ENCODE results near the gene CACYBP. TPM values are rescaled to one million over a fixed set of nuclear protein-coding genes. Genes with fewer than 3 reads are reported as not detected.

Gene CACYBP
- total RNA-seq, 2 experiments from 2014 or later = 209 to 215 TPM

DNA sequence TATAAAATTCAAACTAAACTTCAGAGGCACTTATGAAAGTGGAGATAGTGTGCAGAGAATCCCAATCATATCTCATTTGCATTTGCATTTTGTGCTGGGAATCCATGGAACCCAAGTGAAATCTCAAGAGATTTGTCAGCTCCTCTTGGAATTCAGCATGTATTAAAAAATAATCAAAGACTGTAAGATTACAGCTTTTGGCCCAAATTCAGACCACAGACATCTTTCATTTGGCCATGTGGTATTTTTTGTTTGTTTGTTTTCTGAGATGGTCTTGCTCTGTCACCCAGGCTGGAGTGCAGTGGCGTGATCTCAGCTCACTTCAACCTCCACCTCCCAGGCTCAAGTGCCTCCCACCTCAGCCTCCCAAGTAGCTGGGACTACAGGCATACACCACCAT, 3.8 kb upstream of the CACYBP start:
- peaks cover 24% of the 10 kb centered on the region for H3K36me3 Mint-ChIP-seq (ENCODE audit: low read depth)
- H3K27ac Mint-ChIP-seq = no peak overlapping the region
- POLR2A ChIA-PET = interaction anchor here (1.3 to 1.7 kb wide), 2 partner anchors 27 to 196 kb away, joined by 4 read pairs; no protein-coding TSS in a partner anchor
- no peak overlapping the region for H3K4me3 Mint-ChIP-seq
- H3K27me3 Mint-ChIP-seq (ENCODE audit: low read depth) = no peaks in the 10 kb centered on the region
- DNase-seq (no peak), ATAC-seq (no peak)
- peaks cover 18% of the 10 kb centered on the region for H3K4me1 Mint-ChIP-seq (ENCODE audit: low read depth)
- CTCF ChIA-PET = interaction anchor here (1.1 to 6.1 kb wide), 2 partner anchors 11 to 733 kb away, joined by 5 to 57 read pairs; no protein-coding TSS in a partner anchor
- H3K9me3 Mint-ChIP-seq (ENCODE audit: insufficient read depth) = no peaks in the 10 kb centered on the region

DNA sequence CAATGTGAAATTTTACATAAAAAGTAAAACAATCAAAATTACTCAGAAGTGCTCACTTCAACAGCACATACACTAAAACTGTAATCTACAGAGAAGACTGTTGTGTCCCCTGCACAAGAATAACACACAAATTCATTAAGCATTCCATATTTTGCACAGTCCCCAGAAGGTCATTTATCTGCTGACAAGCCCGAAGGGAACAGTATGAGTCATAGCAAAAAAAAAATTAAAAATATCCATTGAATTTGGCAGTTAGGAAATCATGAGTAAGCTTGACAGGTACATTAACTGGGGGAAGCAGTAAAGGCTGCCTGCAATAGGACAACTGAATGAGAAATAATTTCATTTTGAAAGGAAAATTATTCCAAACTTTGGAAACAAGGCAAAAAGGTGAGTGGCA, 3.3 kb upstream of the CACYBP start:
- POLR2A ChIA-PET = interaction anchor here (0.7 to 3.7 kb wide), 3 partner anchors 11 to 27 kb away, joined by 3 to 30 read pairs (median 4); partner anchors contain the start of gene MRPS14
- no peak for ATAC-seq
- peaks cover 27% of the 10 kb centered on the region for H3K36me3 Mint-ChIP-seq (ENCODE audit: low read depth)
- DNase-seq = no peak
- no peak overlapping the region for H3K4me3 Mint-ChIP-seq
- peaks cover 21% of the 10 kb centered on the region for H3K4me1 Mint-ChIP-seq (ENCODE audit: low read depth)
- no peaks in the 10 kb centered on the region for H3K9me3 Mint-ChIP-seq (ENCODE audit: insufficient read depth)
- CTCF ChIA-PET = interaction anchor here (1.1 to 6.1 kb wide), 3 partner anchors 12 to 734 kb away, joined by 5 to 57 read pairs (median 13); no protein-coding TSS in a partner anchor
- no peaks in the 10 kb centered on the region for H3K27me3 Mint-ChIP-seq (ENCODE audit: low read depth)
- H3K27ac Mint-ChIP-seq = no peak overlapping the region

DNA sequence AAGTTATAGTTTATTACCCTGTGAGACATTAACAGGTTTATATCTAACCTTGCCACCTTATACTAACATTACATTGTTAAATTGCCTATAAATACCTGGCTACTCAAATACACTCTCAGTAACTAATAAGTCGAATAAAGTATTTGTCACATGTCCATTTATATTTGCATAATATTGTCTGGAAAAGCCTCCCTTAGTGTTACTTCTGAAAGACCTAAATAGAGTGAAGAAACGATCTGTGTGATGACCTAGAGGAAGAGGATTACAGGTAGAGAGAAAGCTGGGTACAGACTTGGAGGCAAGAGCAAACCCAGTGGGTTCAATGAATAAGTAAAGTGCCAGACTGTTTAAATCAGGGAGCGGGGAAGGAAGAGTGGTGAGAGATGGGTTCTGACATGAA, 2.7 kb upstream of the CACYBP start:
- Mint-ChIP-seq H3K4me1 (ENCODE audit: low read depth) (peaks cover 26% of the 10 kb centered on the region), H3K27ac (no peak overlapping the region), H3K9me3 (ENCODE audit: insufficient read depth) (no peaks in the 10 kb centered on the region), H3K27me3 (ENCODE audit: low read depth) (no peaks in the 10 kb centered on the region), H3K36me3 (ENCODE audit: low read depth) (peaks cover 28% of the 10 kb centered on the region), H3K4me3 (no peak overlapping the region)
- ChIA-PET POLR2A (interaction anchor here (0.7 to 4.1 kb wide), 3 partner anchors 12 to 29 kb away, joined by 3 to 69 read pairs (median 30); partner anchors contain the start of gene MRPS14), CTCF (interaction anchor here (1.2 to 6.1 kb wide), 4 partner anchors 12 to 735 kb away, joined by 3 to 57 read pairs (median 8); no protein-coding TSS in a partner anchor)
- ATAC-seq (no peak), DNase-seq (no peak)

- H3K4me1 Mint-ChIP-seq (ENCODE audit: low read depth) = peaks cover 39% of the 10 kb centered on the region
- H3K36me3 Mint-ChIP-seq (ENCODE audit: low read depth) = peaks cover 35% of the 10 kb centered on the region
- ChIA-PET CTCF (interaction anchor here (0.6 to 6.1 kb wide), 39 partner anchors 8 to 740 kb away, joined by 3 to 57 read pairs (median 3); partner anchors contain the start of gene MRPS14), POLR2A (interaction anchor here (0.6 to 4.2 kb wide), 21 partner anchors 9 to 1130 kb away, joined by 3 to 69 read pairs (median 5); partner anchors contain the start of genes MRPS14 and ZBTB37)
- H3K27me3 Mint-ChIP-seq (ENCODE audit: low read depth) = no peaks in the 10 kb centered on the region
- H3K27ac Mint-ChIP-seq = no peak overlapping the region
- ATAC-seq (peak; percentile 8), DNase-seq (peak; percentile 73)
- H3K4me3 Mint-ChIP-seq = no peak overlapping the region
- no peaks in the 10 kb centered on the region for H3K9me3 Mint-ChIP-seq (ENCODE audit: insufficient read depth)
Measured at GRCh38 chr1:174998569-174999215, 1.1 kb upstream of the CACYBP start.

GRCh38 chr1:174999216-174999935, 371 bp upstream of the CACYBP start:
- Mint-ChIP-seq H3K4me1 (ENCODE audit: low read depth) (peaks cover 42% of the 10 kb centered on the region), H3K27me3 (ENCODE audit: low read depth) (no peaks in the 10 kb centered on the region), H3K36me3 (ENCODE audit: low read depth) (peaks cover 36% of the 10 kb centered on the region), H3K4me3 (no peak overlapping the region), H3K9me3 (ENCODE audit: insufficient read depth) (no peaks in the 10 kb centered on the region), H3K27ac (no peak overlapping the region)
- ATAC-seq (peak; percentile 81), DNase-seq (peak; percentile 98)
- CTCF ChIA-PET = interaction anchor here (0.6 to 6.1 kb wide), 39 partner anchors 8 to 745 kb away, joined by 3 to 57 read pairs (median 3); partner anchors contain the start of gene MRPS14
- POLR2A ChIA-PET = interaction anchor here (0.6 to 4.2 kb wide), 23 partner anchors 8 to 1131 kb away, joined by 3 to 69 read pairs (median 5); partner anchors contain the start of genes MRPS14 and ZBTB37

- Mint-ChIP-seq H3K27ac (no peak overlapping the region), H3K4me1 (ENCODE audit: low read depth) (peaks cover 52% of the 10 kb centered on the region)
Measured at GRCh38 chr1:175000697-175001187, 995 bp downstream of the CACYBP start.

DNA sequence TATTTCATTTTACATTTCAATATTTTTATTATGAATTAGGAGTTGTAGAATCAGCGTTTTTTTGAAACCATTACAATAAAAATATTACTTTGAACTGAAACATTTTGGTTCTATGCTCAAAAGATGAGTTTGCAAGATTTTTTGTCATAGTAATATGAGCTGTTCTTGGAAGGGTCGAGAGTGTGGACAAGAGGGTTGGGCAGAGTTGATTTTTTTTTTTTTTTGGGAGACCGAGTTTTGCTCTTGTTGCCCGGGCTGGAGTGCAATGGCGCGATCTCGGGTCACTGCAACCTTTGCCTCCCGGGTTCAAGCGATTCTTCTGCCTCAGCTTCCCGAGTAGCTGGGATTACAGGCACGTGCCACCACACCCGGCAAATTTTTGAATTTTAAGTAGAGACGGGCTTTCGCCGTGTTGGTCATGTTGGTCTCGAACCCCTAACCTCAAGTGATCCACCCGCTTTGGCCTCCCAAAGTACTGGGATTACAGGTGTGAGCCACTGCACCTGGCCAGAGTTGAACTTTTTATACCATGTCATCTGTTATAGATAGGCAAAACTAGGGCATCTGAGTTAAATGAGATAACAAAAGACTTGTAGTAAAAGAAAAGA, 3.3 kb downstream of the CACYBP start:
- ChIA-PET POLR2A (interaction anchor here (1.0 to 1.4 kb wide), 4 partner anchors 9 to 1135 kb away, joined by 3 to 7 read pairs (median 4); partner anchors contain the start of genes GAS5 and MRPS14), CTCF (interaction anchor here (1.5 to 1.7 kb wide), 2 partner anchors 18 to 20 kb away, joined by 3 to 6 read pairs; partner anchors contain the start of gene MRPS14)
- no peak for DNase-seq

More at GRCh38 chr1:175000697-175001187, 995 bp downstream of the CACYBP start:
- ChIA-PET POLR2A (interaction anchor here (0.6 to 4.2 kb wide), 12 partner anchors 11 to 471 kb away, joined by 3 to 69 read pairs (median 8); partner anchors contain the start of gene MRPS14), CTCF (interaction anchor here (0.9 to 6.1 kb wide), 11 partner anchors 10 to 738 kb away, joined by 3 to 57 read pairs (median 5); partner anchors contain the start of gene MRPS14)
- Mint-ChIP-seq H3K9me3 (ENCODE audit: insufficient read depth) (no peaks in the 10 kb centered on the region), H3K4me3 (no peak overlapping the region), H3K36me3 (ENCODE audit: low read depth) (peaks cover 38% of the 10 kb centered on the region), H3K27me3 (ENCODE audit: low read depth) (no peaks in the 10 kb centered on the region)
- DNase-seq (no peak), ATAC-seq (no peak)

GRCh38 chr1:175003521-175003920, 3.8 kb downstream of the CACYBP start:
- Mint-ChIP-seq H3K4me3 (no peak overlapping the region), H3K9me3 (ENCODE audit: insufficient read depth) (no peaks in the 10 kb centered on the region), H3K4me1 (ENCODE audit: low read depth) (peaks cover 40% of the 10 kb centered on the region), H3K36me3 (ENCODE audit: low read depth) (peaks cover 48% of the 10 kb centered on the region), H3K27ac (no peak overlapping the region), H3K27me3 (ENCODE audit: low read depth) (no peaks in the 10 kb centered on the region)
- CTCF ChIA-PET = interaction anchor here (1.7 kb wide), 1 partner anchor 20 kb away, joined by 6 read pairs; the partner anchor contains the start of gene MRPS14
- ATAC-seq (no peak), DNase-seq (no peak)
- POLR2A ChIA-PET = interaction anchor here (1.0 to 1.4 kb wide), 4 partner anchors 9 to 1136 kb away, joined by 3 to 7 read pairs (median 4); partner anchors contain the start of genes GAS5 and MRPS14

More for the DNA sequence above, 3.3 kb downstream of the CACYBP start:
- Mint-ChIP-seq H3K36me3 (ENCODE audit: low read depth) (peaks cover 44% of the 10 kb centered on the region), H3K9me3 (ENCODE audit: insufficient read depth) (no peaks in the 10 kb centered on the region), H3K27me3 (ENCODE audit: low read depth) (no peaks in the 10 kb centered on the region), H3K27ac (no peak overlapping the region), H3K4me3 (no peak overlapping the region), H3K4me1 (ENCODE audit: low read depth) (peaks cover 41% of the 10 kb centered on the region)
- ATAC-seq = no peak

GRCh38 chr1:175005085-175005783, 5.5 kb downstream of the CACYBP start:
- no peak for ATAC-seq
- no peak for DNase-seq
- POLR2A ChIA-PET = interaction anchor here (1.0 to 1.9 kb wide), 3 partner anchors 9 to 18 kb away, joined by 4 to 6 read pairs (median 5); partner anchors contain the start of gene MRPS14
- no peak overlapping the region for H3K27ac Mint-ChIP-seq
- no peaks in the 10 kb centered on the region for H3K9me3 Mint-ChIP-seq (ENCODE audit: insufficient read depth)
- peaks cover 45% of the 10 kb centered on the region for H3K4me1 Mint-ChIP-seq (ENCODE audit: low read depth)
- no peak overlapping the region for H3K4me3 Mint-ChIP-seq
- H3K36me3 Mint-ChIP-seq (ENCODE audit: low read depth) = peaks cover 59% of the 10 kb centered on the region
- H3K27me3 Mint-ChIP-seq (ENCODE audit: low read depth) = no peaks in the 10 kb centered on the region
- CTCF ChIA-PET = interaction anchor here (1.3 to 1.7 kb wide), 2 partner anchors 18 to 22 kb away, joined by 3 to 6 read pairs; partner anchors contain the start of gene MRPS14

DNA sequence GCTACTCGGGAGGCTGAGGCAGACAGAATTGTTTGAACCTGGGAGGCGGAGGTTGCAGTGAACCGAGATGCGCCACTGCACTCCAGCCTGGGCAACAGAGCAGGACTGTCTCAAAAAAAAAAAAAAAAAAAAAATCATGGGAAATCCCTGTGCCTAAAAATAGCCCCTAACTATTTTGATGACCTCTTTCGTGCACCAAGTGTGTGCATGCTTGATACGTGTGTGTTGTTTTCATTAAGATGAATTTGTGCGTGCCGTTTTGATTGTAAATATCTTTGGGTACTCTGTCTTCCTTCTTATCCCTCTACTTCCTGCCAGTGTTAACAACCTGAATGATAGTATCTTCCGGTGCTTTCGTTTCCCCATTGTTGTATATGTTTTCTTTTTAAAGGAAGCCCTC, 9.8 kb downstream of the CACYBP start:
- DNase-seq = no peak
- H3K27ac Mint-ChIP-seq = peak overlapping the region; percentile 3
- ChIA-PET POLR2A (no interaction called here), CTCF (no interaction called here)
- H3K27me3 Mint-ChIP-seq (ENCODE audit: low read depth) = no peaks in the 10 kb centered on the region
- H3K4me1 Mint-ChIP-seq (ENCODE audit: low read depth) = peaks cover 12% of the 10 kb centered on the region
- H3K36me3 Mint-ChIP-seq (ENCODE audit: low read depth) = peaks cover 74% of the 10 kb centered on the region
- no peak overlapping the region for H3K4me3 Mint-ChIP-seq
- ATAC-seq = no peak
- no peaks in the 10 kb centered on the region for H3K9me3 Mint-ChIP-seq (ENCODE audit: insufficient read depth)

Measured in activated CD8-positive, alpha-beta T cell treated with anti-CD3 and anti-CD28 coated beads, Interleukin-2, amount 10 ng/mL, durations not matched to agents 7 days and 5 days (primary cell).